Measurements from ENCODE around the gene EEF1G. TPM values are rescaled to one million over a fixed set of nuclear protein-coding genes. Genes with fewer than 3 reads are reported as not detected.
A peak's percentile ranks its signal among the peaks of the same experiment; 100 is the strongest.

The EEF1G gene
- total and polyA plus RNA-seq, 9 of the 15 experiments (the other 6 are each of a cell fraction or from before 2014, with no cell fraction given): 985 to 2,349 (median 2,035) TPM

DNA sequence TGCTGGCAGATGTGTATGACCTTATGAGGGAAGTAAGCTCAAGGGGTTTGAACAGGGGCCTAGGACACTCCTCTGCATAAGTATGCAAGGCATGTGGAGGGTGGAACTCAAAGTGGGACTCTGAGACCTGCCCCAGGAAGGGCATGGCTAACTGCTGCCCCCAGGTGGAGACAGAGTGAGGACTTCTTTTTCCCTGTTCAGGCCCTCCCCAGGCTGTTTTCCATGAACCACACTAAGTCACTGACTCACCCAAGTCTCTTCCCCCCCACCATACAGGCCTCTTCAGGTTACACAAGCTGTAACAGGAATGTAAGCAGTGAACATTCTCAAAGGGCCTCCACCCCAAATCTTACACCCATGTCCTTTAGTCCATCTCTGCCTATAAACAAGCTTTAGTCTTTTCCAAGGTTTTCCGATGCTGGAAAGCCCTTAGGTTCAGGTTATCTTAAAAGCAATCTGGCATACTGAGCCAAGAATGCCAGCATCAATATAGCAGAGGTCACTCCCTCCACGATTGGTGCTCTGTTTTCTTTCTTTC lies 13.1 kb downstream of the EEF1G start (continued):
- TF ChIP-seq, protein P1, sequence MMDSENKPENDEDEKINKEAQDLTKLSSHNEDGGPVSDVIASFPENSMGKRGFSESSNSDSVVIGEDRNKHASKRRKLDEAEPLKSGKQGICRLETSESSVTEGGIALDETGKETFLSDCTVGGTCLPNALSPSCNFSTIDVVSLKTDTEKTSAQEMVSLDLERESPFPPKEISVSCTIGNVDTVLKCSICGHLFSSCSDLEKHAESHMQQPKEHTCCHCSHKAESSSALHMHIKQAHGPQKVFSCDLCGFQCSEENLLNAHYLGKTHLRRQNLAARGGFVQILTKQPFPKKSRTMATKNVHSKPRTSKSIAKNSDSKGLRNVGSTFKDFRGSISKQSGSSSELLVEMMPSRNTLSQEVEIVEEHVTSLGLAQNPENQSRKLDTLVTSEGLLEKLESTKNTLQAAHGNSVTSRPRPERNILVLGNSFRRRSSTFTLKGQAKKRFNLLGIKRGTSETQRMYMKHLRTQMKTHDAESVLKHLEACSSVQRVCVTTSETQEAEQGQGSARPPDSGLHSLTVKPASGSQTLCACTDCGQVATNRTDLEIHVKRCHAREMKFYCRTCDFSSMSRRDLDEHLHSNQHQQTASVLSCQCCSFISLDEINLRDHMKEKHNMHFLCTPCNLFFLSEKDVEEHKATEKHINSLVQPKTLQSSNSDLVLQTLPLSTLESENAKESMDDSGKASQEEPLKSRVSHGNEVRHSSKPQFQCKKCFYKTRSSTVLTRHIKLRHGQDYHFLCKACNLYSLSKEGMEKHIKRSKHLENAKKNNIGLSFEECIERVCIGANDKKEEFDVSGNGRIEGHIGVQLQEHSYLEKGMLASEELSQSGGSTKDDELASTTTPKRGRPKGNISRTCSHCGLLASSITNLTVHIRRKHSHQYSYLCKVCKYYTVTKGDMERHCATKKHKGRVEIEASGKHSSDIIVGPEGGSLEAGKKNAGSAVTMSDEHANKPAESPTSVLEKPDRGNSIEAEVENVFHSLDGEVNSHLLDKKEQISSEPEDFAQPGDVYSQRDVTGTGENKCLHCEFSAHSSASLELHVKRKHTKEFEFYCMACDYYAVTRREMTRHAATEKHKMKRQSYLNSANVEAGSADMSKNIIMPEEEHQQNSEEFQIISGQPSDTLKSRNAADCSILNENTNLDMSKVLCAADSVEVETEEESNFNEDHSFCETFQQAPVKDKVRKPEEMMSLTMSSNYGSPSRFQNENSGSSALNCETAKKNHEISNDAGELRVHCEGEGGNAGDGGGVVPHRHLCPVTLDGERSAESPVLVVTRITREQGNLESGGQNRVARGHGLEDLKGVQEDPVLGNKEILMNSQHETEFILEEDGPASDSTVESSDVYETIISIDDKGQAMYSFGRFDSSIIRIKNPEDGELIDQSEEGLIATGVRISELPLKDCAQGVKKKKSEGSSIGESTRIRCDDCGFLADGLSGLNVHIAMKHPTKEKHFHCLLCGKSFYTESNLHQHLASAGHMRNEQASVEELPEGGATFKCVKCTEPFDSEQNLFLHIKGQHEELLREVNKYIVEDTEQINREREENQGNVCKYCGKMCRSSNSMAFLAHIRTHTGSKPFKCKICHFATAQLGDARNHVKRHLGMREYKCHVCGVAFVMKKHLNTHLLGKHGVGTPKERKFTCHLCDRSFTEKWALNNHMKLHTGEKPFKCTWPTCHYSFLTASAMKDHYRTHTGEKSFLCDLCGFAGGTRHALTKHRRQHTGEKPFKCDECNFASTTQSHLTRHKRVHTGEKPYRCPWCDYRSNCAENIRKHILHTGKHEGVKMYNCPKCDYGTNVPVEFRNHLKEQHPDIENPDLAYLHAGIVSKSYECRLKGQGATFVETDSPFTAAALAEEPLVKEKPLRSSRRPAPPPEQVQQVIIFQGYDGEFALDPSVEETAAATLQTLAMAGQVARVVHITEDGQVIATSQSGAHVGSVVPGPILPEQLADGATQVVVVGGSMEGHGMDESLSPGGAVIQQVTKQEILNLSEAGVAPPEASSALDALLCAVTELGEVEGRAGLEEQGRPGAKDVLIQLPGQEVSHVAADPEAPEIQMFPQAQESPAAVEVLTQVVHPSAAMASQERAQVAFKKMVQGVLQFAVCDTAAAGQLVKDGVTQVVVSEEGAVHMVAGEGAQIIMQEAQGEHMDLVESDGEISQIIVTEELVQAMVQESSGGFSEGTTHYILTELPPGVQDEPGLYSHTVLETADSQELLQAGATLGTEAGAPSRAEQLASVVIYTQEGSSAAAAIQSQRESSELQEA (IDR thresholded peaks at IDR 0.05; ENCODE audit: low read depth): no peak
- TF ChIP-seq FOXK1 (CRISPR knock-in tag; IDR thresholded peaks at IDR 0.05; ENCODE audit: borderline replicate concordance): no peak
- TF ChIP-seq, protein P2, sequence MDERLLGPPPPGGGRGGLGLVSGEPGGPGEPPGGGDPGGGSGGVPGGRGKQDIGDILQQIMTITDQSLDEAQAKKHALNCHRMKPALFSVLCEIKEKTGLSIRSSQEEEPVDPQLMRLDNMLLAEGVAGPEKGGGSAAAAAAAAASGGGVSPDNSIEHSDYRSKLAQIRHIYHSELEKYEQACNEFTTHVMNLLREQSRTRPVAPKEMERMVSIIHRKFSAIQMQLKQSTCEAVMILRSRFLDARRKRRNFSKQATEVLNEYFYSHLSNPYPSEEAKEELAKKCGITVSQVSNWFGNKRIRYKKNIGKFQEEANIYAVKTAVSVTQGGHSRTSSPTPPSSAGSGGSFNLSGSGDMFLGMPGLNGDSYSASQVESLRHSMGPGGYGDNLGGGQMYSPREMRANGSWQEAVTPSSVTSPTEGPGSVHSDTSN (CRISPR knock-in tag; IDR thresholded peaks at IDR 0.05; ENCODE audit: low read depth): no peak
- TF ChIP-seq, protein P2 (tag; conservative IDR thresholded peaks at IDR 0.05; ENCODE audit: low read depth): no peak
- TF ChIP-seq CEBPG (CRISPR knock-in tag; IDR thresholded peaks at IDR 0.05): peak; percentile 54; the same call in 1 of the 2 replicates
- TF ChIP-seq CEBPG (tag; conservative IDR thresholded peaks at IDR 0.05 in 1 of 2, IDR thresholded peaks at IDR 0.05 in 1 of 2): no peak
- TF ChIP-seq POLR2AphosphoS5 (IDR thresholded peaks at IDR 0.05; ENCODE audit: control insufficient read depth, insufficient read depth, low read depth, low read length): peak; percentile 46; the same call in 1 of the 2 replicates
- TF ChIP-seq, protein P3, sequence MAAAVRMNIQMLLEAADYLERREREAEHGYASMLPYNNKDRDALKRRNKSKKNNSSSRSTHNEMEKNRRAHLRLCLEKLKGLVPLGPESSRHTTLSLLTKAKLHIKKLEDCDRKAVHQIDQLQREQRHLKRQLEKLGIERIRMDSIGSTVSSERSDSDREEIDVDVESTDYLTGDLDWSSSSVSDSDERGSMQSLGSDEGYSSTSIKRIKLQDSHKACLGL (CRISPR knock-in tag; IDR thresholded peaks at IDR 0.05; ENCODE audit: borderline replicate concordance, poor library complexity, severe bottlenecking): no peak
- no peak for TF ChIP-seq SRSF7 (optimal IDR thresholded peaks at IDR 0.05; ENCODE audit: low read depth, low read length)
- TF ChIP-seq, protein P4, sequence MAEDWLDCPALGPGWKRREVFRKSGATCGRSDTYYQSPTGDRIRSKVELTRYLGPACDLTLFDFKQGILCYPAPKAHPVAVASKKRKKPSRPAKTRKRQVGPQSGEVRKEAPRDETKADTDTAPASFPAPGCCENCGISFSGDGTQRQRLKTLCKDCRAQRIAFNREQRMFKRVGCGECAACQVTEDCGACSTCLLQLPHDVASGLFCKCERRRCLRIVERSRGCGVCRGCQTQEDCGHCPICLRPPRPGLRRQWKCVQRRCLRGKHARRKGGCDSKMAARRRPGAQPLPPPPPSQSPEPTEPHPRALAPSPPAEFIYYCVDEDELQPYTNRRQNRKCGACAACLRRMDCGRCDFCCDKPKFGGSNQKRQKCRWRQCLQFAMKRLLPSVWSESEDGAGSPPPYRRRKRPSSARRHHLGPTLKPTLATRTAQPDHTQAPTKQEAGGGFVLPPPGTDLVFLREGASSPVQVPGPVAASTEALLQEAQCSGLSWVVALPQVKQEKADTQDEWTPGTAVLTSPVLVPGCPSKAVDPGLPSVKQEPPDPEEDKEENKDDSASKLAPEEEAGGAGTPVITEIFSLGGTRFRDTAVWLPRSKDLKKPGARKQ (CRISPR knock-in tag; IDR thresholded peaks at IDR 0.05): no peak
- TF ChIP-seq KDM1A (IDR thresholded peaks at IDR 0.05): no peak
- no peak for TF ChIP-seq NCOA1 (IDR thresholded peaks at IDR 0.05; ENCODE audit: low read depth)

Measured in K562 (cell line).